Spinal cord (tissue), 10 donors: ENCODE data around the gene ST6GALNAC3. TPM values are rescaled to one million over a fixed set of nuclear protein-coding genes. Genes with fewer than 3 reads are reported as not detected.

ENCODE experiments used
- DNase-seq, 6 donors: peaks; one replicate each; pipeline versions ENCODE4 v3.0.0 to v3.0.0-alpha.2; 2013 to 2015; ENCODE audit warnings: low spot score in 6 of 6, low read depth in 4 of 6
- H3K27ac ChIP-seq: one replicate; pipeline ENCODE4 v1.5.1; 2013; ENCODE audit warnings: low read depth, low read length, control low read depth
- H3K27me3 ChIP-seq: one replicate; pipeline ENCODE4 v1.6.1; 2013; ENCODE audit warnings: low read length; ENCODE audit not compliant: control insufficient read depth, insufficient read depth
- H3K36me3 ChIP-seq: one replicate; pipeline ENCODE4 v1.6.1; 2013; ENCODE audit warnings: low read length; ENCODE audit not compliant: control insufficient read depth, insufficient read depth
- H3K4me1 ChIP-seq: one replicate; pipeline ENCODE4 v1.6.1; 2013; ENCODE audit warnings: low read length; ENCODE audit not compliant: control insufficient read depth, insufficient read depth
- H3K4me3 ChIP-seq: one replicate; pipeline ENCODE4 v1.5.1; 2013; ENCODE audit warnings: low read depth, low read length, control low read depth
- H3K9me3 ChIP-seq: one replicate; pipeline ENCODE4 v1.6.1; 2013; ENCODE audit warnings: low read length; ENCODE audit not compliant: control insufficient read depth, insufficient read depth
- WGBS: methylation state at CpG from one replicate; pipeline ENCODE4 v1.1.5; 2013; ENCODE audit warnings: missing lambda C conversion rate; ENCODE audit not compliant: insufficient coverage; 5-methylcytosine and 5-hydroxymethylcytosine counted together
- polyA plus RNA-seq, 2 donors: library from polyadenylated mRNA; unstranded; fragments of 120-200 nt; gene quantifications; one replicate each; pipeline ENCODE4 v1.2.1, GENCODE V29; 2013; ENCODE audit not compliant: insufficient read length in 2 of 2
- total RNA-seq, 2 donors: library from RNA; depleted of rRNA in 1 of 2; stranded (reverse); fragments of 120-200 nt in 1 of 2; fragments of >200 nt in 1 of 2; gene quantifications; one replicate each; pipeline versions ENCODE4 v1.2.3 to v1.2.4, GENCODE V29; 2013 to 2014
- donor health status: healthy.

Gene ST6GALNAC3
- total and polyA plus RNA-seq, 4 donors: 17.2 to 64.0 (median 26.0) TPM

DNA sequence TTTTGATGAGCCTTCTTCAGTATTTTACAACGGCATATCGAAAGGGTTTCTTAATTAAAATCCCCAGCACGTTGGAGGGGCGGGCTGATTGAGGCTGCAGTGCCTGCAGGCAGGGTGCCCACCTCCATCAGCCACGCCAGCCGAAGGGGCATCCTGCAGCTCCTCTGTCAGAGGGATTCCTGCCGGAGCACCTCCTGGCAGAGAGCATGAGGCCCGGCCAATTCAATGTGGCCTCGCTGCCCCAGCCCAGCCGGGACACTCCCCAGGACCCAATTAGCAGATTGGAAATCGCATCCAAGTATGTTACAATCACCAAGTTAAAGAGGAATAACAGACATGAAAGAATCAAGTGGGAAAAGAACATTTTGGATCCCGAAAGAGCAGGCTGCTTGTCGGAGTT, 216.6 kb downstream of the ST6GALNAC3 start:
- no peak overlapping the region for H3K4me3 ChIP-seq
- H3K9me3 ChIP-seq: no peaks in the 10 kb centered on the region
- no peaks in the 10 kb centered on the region for H3K27me3 ChIP-seq
- peaks cover 4% of the 10 kb centered on the region for H3K4me1 ChIP-seq
- DNase-seq: peak in 2 of 6 donors; percentile 54
- no peak overlapping the region for H3K27ac ChIP-seq
- H3K36me3 ChIP-seq: no peaks in the 10 kb centered on the region
- 45% methylated on average over 10 of the region's 13 CpGs for WGBS

DNA sequence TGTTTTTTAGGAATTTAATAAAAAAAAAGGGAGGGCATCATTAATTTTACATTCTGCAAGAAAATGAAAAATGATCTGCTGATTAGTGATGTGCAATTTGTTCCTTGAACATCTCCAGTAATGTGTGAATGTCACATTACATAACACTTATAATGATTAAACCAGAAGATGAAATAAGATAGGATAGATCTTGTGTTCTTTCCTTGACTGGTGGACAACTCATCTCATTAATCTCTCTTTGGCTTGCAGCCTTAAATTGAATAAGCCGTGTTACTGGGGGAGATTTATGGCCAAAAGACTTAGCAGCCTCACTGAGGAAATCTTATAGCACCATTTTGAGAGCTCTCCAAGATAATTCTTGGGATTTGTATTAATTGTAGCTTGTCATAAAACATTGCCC, 217.2 kb downstream of the ST6GALNAC3 start:
- H3K27ac ChIP-seq: no peak overlapping the region

DNA sequence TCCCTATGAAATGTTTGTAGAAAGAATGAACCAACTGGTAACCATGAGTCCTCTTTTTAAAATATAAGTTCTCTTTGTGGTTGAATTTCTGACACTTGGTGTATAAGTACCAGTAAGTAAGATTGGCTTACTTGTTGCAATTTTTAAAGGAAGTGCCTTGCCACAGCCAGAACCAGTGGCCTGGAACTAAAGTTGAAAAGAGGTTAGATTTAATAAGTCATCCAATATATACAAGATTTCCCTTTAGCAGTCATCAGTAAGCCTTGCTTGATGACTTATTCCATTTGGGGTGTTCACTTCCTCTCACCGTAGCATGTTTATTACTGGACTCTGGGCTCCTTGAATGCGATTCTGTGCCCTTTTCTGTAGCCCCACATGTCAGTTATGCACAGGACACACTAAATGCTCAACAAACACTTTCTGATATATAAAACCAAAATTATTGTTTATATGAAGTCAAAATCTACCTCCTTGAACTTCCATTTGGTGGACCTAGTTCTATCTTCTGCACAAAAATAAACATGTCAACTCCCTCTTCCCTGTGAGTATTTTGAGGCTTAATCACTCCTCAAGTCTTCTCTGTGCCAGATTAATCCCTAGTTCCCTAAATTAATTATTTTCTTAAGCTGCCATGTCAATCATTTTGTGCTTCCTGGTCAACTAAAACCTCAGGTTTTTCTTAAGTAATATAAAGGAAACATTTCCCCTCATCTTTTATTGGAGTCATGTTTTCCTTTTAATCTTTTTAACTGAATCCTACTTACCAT, 218.1 kb downstream of the ST6GALNAC3 start:
- H3K4me3 ChIP-seq: no peak overlapping the region
- peaks cover 1% of the 10 kb centered on the region for H3K9me3 ChIP-seq
- DNase-seq: no peak
- peaks cover 4% of the 10 kb centered on the region for H3K4me1 ChIP-seq
- no peaks in the 10 kb centered on the region for H3K27me3 ChIP-seq
- H3K27ac ChIP-seq: no peak overlapping the region
- no peaks in the 10 kb centered on the region for H3K36me3 ChIP-seq
- WGBS: 85% methylated on average over 2 of the region's 2 CpGs

More for the DNA sequence above, 217.2 kb downstream of the ST6GALNAC3 start:
- no peaks in the 10 kb centered on the region for H3K36me3 ChIP-seq
- H3K27me3 ChIP-seq: no peaks in the 10 kb centered on the region
- no peaks in the 10 kb centered on the region for H3K9me3 ChIP-seq
- peaks cover 4% of the 10 kb centered on the region for H3K4me1 ChIP-seq
- no CpG with 5 or more reads among the region's 1 CpG for WGBS
- H3K4me3 ChIP-seq: no peak overlapping the region
- DNase-seq: peak in 1 of 6 donors; percentile 40

DNA sequence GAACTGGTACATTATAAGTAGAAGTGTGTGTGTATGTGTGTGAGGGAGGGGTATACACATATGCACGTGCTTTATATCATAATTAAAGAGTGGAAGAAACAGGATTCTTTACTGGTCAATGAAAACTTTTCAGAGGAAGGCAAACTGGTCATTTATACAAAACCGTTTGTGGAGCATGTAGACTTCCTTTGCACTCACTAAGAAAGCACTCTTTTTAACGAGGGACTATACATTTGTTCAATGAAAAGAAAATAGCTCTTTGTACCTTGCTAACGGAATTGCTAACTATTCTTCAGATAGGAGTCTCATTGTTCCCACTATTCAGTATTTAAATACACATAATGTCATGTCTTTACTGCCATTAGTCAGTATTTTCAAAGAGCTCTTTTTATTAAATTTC, 219.3 kb downstream of the ST6GALNAC3 start:
- no CpG with 5 or more reads among the region's 4 CpGs for WGBS
- peaks cover 4% of the 10 kb centered on the region for H3K4me1 ChIP-seq
- H3K36me3 ChIP-seq: no peaks in the 10 kb centered on the region
- no peak overlapping the region for H3K4me3 ChIP-seq
- H3K9me3 ChIP-seq: peaks cover 1% of the 10 kb centered on the region
- DNase-seq: no peak
- H3K27ac ChIP-seq: no peak overlapping the region
- H3K27me3 ChIP-seq: no peaks in the 10 kb centered on the region

DNA sequence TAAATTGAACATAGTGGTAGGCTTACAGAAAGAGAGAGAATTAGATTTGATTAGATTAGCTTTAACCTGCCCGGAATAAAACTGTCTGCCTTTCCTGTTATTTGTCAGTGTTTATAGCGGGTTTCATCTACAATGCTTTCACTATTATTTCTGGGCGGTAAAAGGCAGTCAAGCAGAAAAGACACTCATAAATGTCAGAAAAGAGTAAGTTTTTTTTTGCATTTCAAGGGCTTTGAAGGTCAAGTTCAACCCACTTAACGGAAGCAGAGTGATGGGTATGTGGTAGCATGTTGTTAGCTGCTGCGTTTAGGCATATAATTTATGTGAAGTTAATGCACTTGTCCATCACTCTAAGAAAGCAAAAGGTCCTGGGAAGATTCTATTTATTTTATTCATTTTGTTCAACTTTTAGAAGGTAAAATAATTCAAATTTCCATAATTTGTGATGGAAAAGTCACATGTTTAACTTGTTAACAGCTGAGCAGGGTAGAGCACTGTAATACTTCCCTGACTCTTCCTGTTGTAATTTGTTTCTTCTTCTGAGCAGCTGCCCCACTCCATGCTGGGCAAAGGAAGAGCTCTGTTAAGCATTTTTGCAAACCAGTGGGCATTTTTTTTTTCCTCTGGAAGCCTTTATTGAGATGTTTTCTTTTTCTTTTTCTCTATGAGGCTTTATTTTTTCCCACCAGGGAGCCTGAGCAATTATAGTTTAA, 220.1 kb downstream of the ST6GALNAC3 start:
- DNase-seq: peak in 1 of 6 donors; percentile 43
- WGBS: 54% methylated on average over 2 of the region's 5 CpGs
- no peaks in the 10 kb centered on the region for H3K27me3 ChIP-seq

DNA sequence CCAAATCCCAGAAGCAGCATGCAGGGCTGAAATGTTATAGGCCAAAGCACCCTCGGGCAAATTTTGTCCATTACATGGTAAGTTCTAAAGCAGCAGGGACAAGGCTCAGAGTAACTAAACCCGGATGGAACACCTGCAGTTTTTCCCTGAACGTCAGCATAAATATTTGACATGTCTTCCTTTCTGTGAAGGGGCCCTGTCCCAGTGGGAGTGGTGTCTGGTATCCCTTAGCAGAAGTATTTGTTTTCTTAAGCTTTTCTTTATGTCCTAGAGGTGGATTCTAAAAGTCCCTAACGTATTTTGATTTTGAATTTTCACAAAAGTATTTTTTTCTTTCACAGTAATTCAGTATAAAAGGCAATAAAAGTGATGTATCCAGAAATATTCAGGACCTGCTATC, 223.9 kb downstream of the ST6GALNAC3 start:
- no peaks in the 10 kb centered on the region for H3K36me3 ChIP-seq
- H3K27ac ChIP-seq: no peak overlapping the region
- H3K4me3 ChIP-seq: no peak overlapping the region
- WGBS: 68% methylated on average over 3 of the region's 4 CpGs
- H3K9me3 ChIP-seq: peaks cover 1% of the 10 kb centered on the region
- H3K4me1 ChIP-seq: no peaks in the 10 kb centered on the region
- no peaks in the 10 kb centered on the region for H3K27me3 ChIP-seq
- DNase-seq: no peak

More for the DNA sequence above, 220.1 kb downstream of the ST6GALNAC3 start:
- Histone ChIP-seq H3K36me3 (no peaks in the 10 kb centered on the region), H3K4me1 (peaks cover 4% of the 10 kb centered on the region), H3K4me3 (no peak overlapping the region), H3K27ac (no peak overlapping the region), H3K9me3 (peaks cover 1% of the 10 kb centered on the region)

DNA sequence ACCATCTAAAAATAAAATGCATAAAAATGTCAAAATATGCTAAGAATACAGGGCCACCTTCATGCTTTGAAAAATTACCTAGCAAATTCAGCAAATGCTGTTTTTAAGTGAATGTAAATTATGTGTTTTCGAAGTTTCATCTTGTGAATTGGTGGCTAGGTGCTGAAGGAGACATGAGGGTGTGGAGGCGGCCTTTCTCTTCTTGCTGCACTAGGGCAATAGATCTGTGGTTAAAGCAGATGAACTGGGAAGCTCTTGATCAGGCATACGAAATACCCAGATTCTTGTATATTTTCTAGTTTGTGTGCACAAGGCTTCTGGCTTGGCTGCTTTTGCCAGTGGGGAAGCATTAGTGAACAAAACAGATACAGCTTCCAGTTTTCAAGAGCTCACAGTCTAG, 224.5 kb downstream of the ST6GALNAC3 start:
- WGBS: 100% methylated on average over 2 of the region's 3 CpGs
- no peak for DNase-seq
- H3K27ac ChIP-seq: no peak overlapping the region
- peaks cover 1% of the 10 kb centered on the region for H3K9me3 ChIP-seq
- H3K27me3 ChIP-seq: no peaks in the 10 kb centered on the region
- no peaks in the 10 kb centered on the region for H3K4me1 ChIP-seq
- H3K4me3 ChIP-seq: no peak overlapping the region
- H3K36me3 ChIP-seq: no peaks in the 10 kb centered on the region

DNA sequence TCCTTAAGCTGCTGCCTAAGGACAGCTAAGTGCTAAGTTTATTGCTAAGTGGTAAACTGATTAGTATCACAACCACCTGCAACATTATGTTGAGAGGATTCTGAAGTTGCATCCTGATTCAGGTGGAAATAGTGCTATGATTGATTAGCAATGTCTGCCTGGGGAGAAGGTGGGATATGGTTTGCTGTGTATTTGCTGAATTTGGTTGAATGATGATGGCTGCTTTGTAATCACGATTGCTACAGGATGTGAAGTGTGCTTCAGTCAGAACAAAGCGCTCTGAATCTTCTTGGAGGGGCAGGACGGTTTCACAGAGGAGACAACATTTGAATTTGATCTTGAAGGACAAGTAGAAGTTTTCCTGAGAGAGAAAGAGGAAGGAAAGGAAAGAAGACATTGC, 226.0 kb downstream of the ST6GALNAC3 start:
- Histone ChIP-seq H3K27ac (no peak overlapping the region), H3K27me3 (no peaks in the 10 kb centered on the region), H3K9me3 (peaks cover 1% of the 10 kb centered on the region), H3K36me3 (no peaks in the 10 kb centered on the region), H3K4me1 (no peaks in the 10 kb centered on the region), H3K4me3 (no peak overlapping the region)
- 88% methylated on average over 3 of the region's 3 CpGs for WGBS
- no peak for DNase-seq

DNA sequence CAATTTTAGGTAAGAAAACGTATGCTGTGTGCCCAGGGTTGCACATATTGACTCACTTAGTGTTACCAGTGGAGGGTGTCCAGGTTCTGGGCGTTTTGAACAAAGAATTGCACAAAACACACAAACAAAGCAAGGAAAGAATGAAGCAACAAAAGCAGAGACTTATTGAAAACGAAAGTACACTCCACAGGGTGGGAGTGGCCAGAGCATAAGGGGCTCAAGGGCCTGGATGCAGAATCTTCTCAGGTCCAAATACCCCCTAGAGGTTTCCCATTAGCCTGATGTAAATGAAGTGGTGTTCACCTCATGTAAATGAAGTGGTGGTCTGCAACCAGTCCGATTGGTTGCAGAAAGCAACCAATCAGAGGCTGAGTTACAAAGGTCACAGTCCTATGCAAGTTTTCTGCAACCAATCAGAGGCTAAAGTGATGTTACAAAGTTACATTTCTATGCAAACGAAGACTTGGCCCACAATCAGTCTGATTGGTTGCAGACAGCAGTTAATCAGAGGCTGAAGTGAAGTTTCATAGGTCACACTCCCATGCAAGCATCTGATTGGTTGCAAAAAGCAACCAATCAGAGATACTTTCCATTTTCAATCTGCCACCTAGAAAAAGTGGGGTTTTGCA, 228.3 kb downstream of the ST6GALNAC3 start:
- DNase-seq: no peak
- H3K36me3 ChIP-seq: no peaks in the 10 kb centered on the region
- WGBS: 93% methylated on average over 2 of the region's 5 CpGs
- no peak overlapping the region for H3K4me3 ChIP-seq
- no peaks in the 10 kb centered on the region for H3K27me3 ChIP-seq
- H3K9me3 ChIP-seq: no peaks in the 10 kb centered on the region
- H3K4me1 ChIP-seq: no peaks in the 10 kb centered on the region
- no peak overlapping the region for H3K27ac ChIP-seq
